MM.1S (cell line): ENCODE data around the gene ZBED2.

ENCODE experiments used
- DNase-seq: peaks from one replicate; pipeline ENCODE4 v3.0.0-alpha.2; 2015
- H2AFZ ChIP-seq: fragments of 300-600 bp; sonication (generic); 2 replicates; pipeline ENCODE4 v1.6.0; 2016; ENCODE audit warnings: antibody characterized with exemption, low read length
- H3F3A ChIP-seq: fragments of 300-600 bp; sonication (generic); 2 replicates; pipeline ENCODE4 v1.6.1; 2016; ENCODE audit warnings: mild to moderate bottlenecking, antibody characterized with exemption, low read length, moderate library complexity, mixed read lengths; ENCODE audit not compliant: insufficient read depth
- H3K27ac ChIP-seq: fragments of 300-600 bp; sonication (generic); 2 replicates; pipeline ENCODE4 v1.5.1; 2016; ENCODE audit warnings: mild to moderate bottlenecking, low read length
- H3K27me3 ChIP-seq: fragments of 300-600 bp; sonication (generic); replicated peaks from 2 replicates; pipeline ENCODE4 v1.6.0; 2016; ENCODE audit warnings: low read length; ENCODE audit not compliant: insufficient read depth
- H3K36me3 ChIP-seq: fragments of 300-600 bp; sonication (generic); replicated peaks from 2 replicates; pipeline ENCODE4 v1.6.1; 2016; ENCODE audit warnings: mild to moderate bottlenecking, low read length, mixed read lengths; ENCODE audit not compliant: insufficient read depth
- H3K4me1 ChIP-seq: fragments of 300-600 bp; sonication (generic); 2 replicates; pipeline ENCODE4 v1.6.1; 2016; ENCODE audit warnings: low read length, mixed read lengths
- H3K4me2 ChIP-seq: fragments of 300-600 bp; sonication (generic); 2 replicates; pipeline ENCODE4 v1.6.0; 2016; ENCODE audit warnings: low read depth, low read length
- H3K4me3 ChIP-seq: fragments of 300-600 bp; sonication (generic); 2 replicates; pipeline ENCODE4 v1.5.1; 2016; ENCODE audit warnings: low read length, mixed read lengths
- H3K79me2 ChIP-seq: fragments of 300-600 bp; sonication (generic); 2 replicates; pipeline ENCODE4 v1.6.1; 2016; ENCODE audit warnings: mixed run types, low read length, mixed read lengths
- H3K9ac ChIP-seq: fragments of 300-600 bp; sonication (generic); 2 replicates; pipeline ENCODE4 v1.6.1; 2016; ENCODE audit warnings: low read length, mixed read lengths
- H3K9me2 ChIP-seq: fragments of 300-600 bp; sonication (generic); replicated peaks from 2 replicates; pipeline ENCODE4 v1.6.1; 2016; ENCODE audit warnings: mild to moderate bottlenecking, low read length, mixed read lengths; ENCODE audit not compliant: insufficient read depth
- H3K9me3 ChIP-seq: fragments of 300-600 bp; sonication (generic); replicated peaks from 2 replicates; pipeline ENCODE4 v1.6.1; 2016; ENCODE audit warnings: mild to moderate bottlenecking, low read length, mixed read lengths; ENCODE audit not compliant: insufficient read depth
- H4K20me1 ChIP-seq: fragments of 300-600 bp; sonication (generic); 2 replicates; pipeline ENCODE4 v1.6.1; 2016; ENCODE audit warnings: mild to moderate bottlenecking, low read length, moderate library complexity, mixed read lengths; ENCODE audit not compliant: insufficient read depth
- EZH2 ChIP-seq: fragments of 300-600 bp; sonication (generic); optimal IDR thresholded peaks from 2 replicates; pipeline ENCODE3; 2017; ENCODE audit warnings: low read depth, mild to moderate bottlenecking, antibody characterized with exemption, low read length, mixed read lengths
- EZH2phosphoT487 ChIP-seq: fragments of 300-600 bp; sonication (generic); IDR thresholded peaks from 2 replicates; pipeline ENCODE4 v1.6.1; 2018; ENCODE audit warnings: antibody characterized with exemption, low read length
- TF ChIP-seq, protein P1 (sequence below): fragments of 300-600 bp; sonication (generic); IDR thresholded peaks from 2 replicates; pipeline ENCODE4 v1.5.1; 2016; ENCODE audit warnings: antibody characterized with exemption, low read length, mixed read lengths

Gene ZBED2

GRCh38 chr3:111621535-111621934 is 26.4 kb upstream of the ZBED2 start:
- Histone ChIP-seq H3F3A (no peaks in the 10 kb centered on the region), H3K9me3 (no peaks in the 10 kb centered on the region), H3K27me3 (no peaks in the 10 kb centered on the region), H3K4me1 (no peaks in the 10 kb centered on the region), H3K79me2 (no peaks in the 10 kb centered on the region), H3K9me2 (no peaks in the 10 kb centered on the region), H2AFZ (no peak overlapping the region), H3K9ac (no peak overlapping the region), H4K20me1 (no peaks in the 10 kb centered on the region), H3K4me2 (no peak overlapping the region), H3K4me3 (no peak overlapping the region), H3K27ac (no peak overlapping the region), H3K36me3 (no peaks in the 10 kb centered on the region)
- TF ChIP-seq, protein P1, sequence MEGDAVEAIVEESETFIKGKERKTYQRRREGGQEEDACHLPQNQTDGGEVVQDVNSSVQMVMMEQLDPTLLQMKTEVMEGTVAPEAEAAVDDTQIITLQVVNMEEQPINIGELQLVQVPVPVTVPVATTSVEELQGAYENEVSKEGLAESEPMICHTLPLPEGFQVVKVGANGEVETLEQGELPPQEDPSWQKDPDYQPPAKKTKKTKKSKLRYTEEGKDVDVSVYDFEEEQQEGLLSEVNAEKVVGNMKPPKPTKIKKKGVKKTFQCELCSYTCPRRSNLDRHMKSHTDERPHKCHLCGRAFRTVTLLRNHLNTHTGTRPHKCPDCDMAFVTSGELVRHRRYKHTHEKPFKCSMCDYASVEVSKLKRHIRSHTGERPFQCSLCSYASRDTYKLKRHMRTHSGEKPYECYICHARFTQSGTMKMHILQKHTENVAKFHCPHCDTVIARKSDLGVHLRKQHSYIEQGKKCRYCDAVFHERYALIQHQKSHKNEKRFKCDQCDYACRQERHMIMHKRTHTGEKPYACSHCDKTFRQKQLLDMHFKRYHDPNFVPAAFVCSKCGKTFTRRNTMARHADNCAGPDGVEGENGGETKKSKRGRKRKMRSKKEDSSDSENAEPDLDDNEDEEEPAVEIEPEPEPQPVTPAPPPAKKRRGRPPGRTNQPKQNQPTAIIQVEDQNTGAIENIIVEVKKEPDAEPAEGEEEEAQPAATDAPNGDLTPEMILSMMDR: peak; percentile 27
- no peak for TF ChIP-seq EZH2
- no peak for TF ChIP-seq EZH2phosphoT487
- no peak for DNase-seq

DNA sequence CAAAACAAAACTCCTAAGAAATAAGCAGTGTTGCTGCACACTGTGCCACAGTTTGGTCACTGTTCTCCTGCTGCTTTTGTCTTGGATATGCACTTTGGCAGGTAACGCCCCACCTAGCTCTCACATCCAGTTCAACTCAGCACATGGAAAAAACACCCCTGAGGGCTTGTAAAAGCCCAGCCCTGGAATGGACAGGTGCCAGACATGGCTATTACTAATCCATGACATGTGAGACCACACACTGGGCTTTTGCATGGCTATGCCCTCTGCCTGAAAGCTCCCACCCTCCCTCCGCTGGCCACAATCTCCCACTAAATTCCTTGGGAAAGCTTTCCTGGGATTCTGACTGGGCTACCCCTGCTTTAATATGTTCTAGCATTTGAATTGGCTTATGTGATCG is 24.7 kb upstream of the ZBED2 start:
- no peaks in the 10 kb centered on the region for H3K9me3 ChIP-seq
- no peak overlapping the region for H2AFZ ChIP-seq
- TF ChIP-seq, protein P1: no peak
- TF ChIP-seq EZH2: no peak
- TF ChIP-seq EZH2phosphoT487: no peak
- H3K4me1 ChIP-seq: no peaks in the 10 kb centered on the region
- H3K4me2 ChIP-seq: no peak overlapping the region
- DNase-seq: no peak
- H3K9me2 ChIP-seq: no peaks in the 10 kb centered on the region
- H3F3A ChIP-seq: no peaks in the 10 kb centered on the region
- no peaks in the 10 kb centered on the region for H4K20me1 ChIP-seq
- H3K9ac ChIP-seq: no peak overlapping the region
- H3K36me3 ChIP-seq: no peaks in the 10 kb centered on the region
- no peak overlapping the region for H3K4me3 ChIP-seq
- H3K79me2 ChIP-seq: no peaks in the 10 kb centered on the region
- H3K27ac ChIP-seq: no peak overlapping the region
- H3K27me3 ChIP-seq: no peaks in the 10 kb centered on the region

DNA sequence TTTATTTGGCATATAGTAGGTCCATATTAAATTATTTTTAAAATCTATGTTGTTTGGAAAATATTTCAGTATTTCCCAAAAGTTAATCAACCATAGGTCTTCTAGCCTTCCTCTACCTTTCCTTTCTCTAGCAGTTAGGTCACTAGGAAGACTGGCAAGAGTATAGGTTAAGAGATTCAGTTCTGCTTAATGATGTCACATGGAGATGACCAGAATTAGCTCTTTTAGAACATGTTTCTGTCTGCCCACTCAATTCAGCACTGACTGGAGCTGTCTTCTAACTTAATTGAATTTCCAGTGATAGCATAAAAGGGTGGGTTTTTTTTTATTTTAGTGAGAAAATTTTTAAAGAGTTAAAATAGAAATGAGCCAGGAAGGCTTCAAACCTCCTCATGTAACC is 23.8 kb upstream of the ZBED2 start:
- Histone ChIP-seq H3K4me2 (no peak overlapping the region), H3K4me1 (no peaks in the 10 kb centered on the region), H3K79me2 (no peaks in the 10 kb centered on the region), H3K27me3 (no peaks in the 10 kb centered on the region), H3K9ac (no peak overlapping the region), H3K36me3 (no peaks in the 10 kb centered on the region), H2AFZ (no peak overlapping the region), H3K4me3 (no peak overlapping the region), H3F3A (no peaks in the 10 kb centered on the region), H3K27ac (no peak overlapping the region), H3K9me3 (no peaks in the 10 kb centered on the region), H4K20me1 (no peaks in the 10 kb centered on the region), H3K9me2 (no peaks in the 10 kb centered on the region)
- TF ChIP-seq EZH2: no peak
- TF ChIP-seq, protein P1: no peak
- TF ChIP-seq EZH2phosphoT487: no peak
- no peak for DNase-seq
